Measurements from ENCODE around the gene CES3.

GRCh38 chr16:66911801-66912200 is 49.3 kb upstream of the CES3 start:
- TF ChIP-seq CTCF (IDR thresholded peaks at IDR 0.05 in 4 of 5, conservative IDR thresholded peaks at IDR 0.05 in 1 of 5) (no peak), POLR2A (IDR thresholded peaks at IDR 0.05) (no peak)

Data from gastrocnemius medialis (tissue), 4 donors.